Body of pancreas (tissue), 4 donors: Measurements from ENCODE around the gene POLR3E. TPM values are rescaled to one million over a fixed set of nuclear protein-coding genes. Genes with fewer than 3 reads are reported as not detected.

Experiments used
- ATAC-seq: fragments of 150-250 bp; one replicate; pipeline ENCODE4 v1.9.1; 2016
- DNase-seq, 4 donors: peaks; one replicate each; pipeline ENCODE4 v3.0.0-alpha.2; 2019
- H3K27ac ChIP-seq, 4 donors: fragments of 200-600 bp; sonication (generic); 1 replicate in 3 of 4; 2 replicates in 1 of 4; pipeline versions ENCODE4 v1.5.1 to v1.6.1; 2016 to 2019; ENCODE audit warnings: mild to moderate bottlenecking in 1 of 4, mixed read lengths in 1 of 4, moderate library complexity in 1 of 4
- H3K27me3 ChIP-seq, 2 donors: fragments of 200-600 bp; sonication (generic); one replicate each; pipeline ENCODE4 v1.6.0; 2016; ENCODE audit warnings: mild to moderate bottlenecking in 1 of 2
- H3K36me3 ChIP-seq, 2 donors: fragments of 200-600 bp; sonication (generic); replicated peaks in 1 of 2; 2 replicates each; pipeline ENCODE4 v1.5.1; 2016; ENCODE audit warnings: low read depth in 2 of 2; ENCODE audit not compliant: insufficient read depth in 1 of 2
- H3K4me1 ChIP-seq: fragments of 200-600 bp; sonication (generic); one replicate; pipeline ENCODE4 v1.6.0; 2016
- H3K4me3 ChIP-seq, 2 donors: fragments of 200-600 bp; sonication (generic); 1 replicate in 1 of 2; 2 replicates in 1 of 2; pipeline ENCODE4 v1.5.1; 2016 to 2019
- H3K9me3 ChIP-seq, 3 donors: fragments of 200-600 bp; sonication (generic); 1 replicate in 2 of 3; 2 replicates in 1 of 3; pipeline ENCODE4 v1.5.1; 2016
- POLR2A ChIP-seq, 3 donors: fragments of 450-650 bp; IDR thresholded peaks; one replicate each; pipeline ENCODE4 v1.6.1; 2016; ENCODE audit warnings: antibody characterized with exemption in 3 of 3, mild to moderate bottlenecking in 2 of 3
- WGBS, 2 donors: methylation state at CpG; one replicate each; pipeline ENCODE4 v1.1.5; 2017; 5-methylcytosine and 5-hydroxymethylcytosine counted together
- intact Hi-C: fragments of 100-400 bp; cut with DNase I; formaldehyde crosslinking; loops from one replicate; pipeline ENCODE4 v1.15.1; 2023
- total RNA-seq, 2 donors: library from RNA; depleted of rRNA; stranded (reverse); fragments of >200 nt; gene quantifications; one replicate each; pipeline ENCODE4 v1.1.0, GENCODE V29; 2016
- TF ChIP-seq, protein P1 (sequence below), 7 experiments: fragments of 450-650 bp in 4 of 7; fragments of 200-600 bp in 3 of 7; sonication (generic) in 3 of 7; IDR thresholded peaks; one replicate each; pipeline ENCODE4 v1.5.1; 2016 to 2019; ENCODE audit warnings: antibody characterized with exemption in 7 of 7

The POLR3E gene
- total RNA-seq, 2 donors from 2014 or later = 52.1 to 94.9 TPM

DNA sequence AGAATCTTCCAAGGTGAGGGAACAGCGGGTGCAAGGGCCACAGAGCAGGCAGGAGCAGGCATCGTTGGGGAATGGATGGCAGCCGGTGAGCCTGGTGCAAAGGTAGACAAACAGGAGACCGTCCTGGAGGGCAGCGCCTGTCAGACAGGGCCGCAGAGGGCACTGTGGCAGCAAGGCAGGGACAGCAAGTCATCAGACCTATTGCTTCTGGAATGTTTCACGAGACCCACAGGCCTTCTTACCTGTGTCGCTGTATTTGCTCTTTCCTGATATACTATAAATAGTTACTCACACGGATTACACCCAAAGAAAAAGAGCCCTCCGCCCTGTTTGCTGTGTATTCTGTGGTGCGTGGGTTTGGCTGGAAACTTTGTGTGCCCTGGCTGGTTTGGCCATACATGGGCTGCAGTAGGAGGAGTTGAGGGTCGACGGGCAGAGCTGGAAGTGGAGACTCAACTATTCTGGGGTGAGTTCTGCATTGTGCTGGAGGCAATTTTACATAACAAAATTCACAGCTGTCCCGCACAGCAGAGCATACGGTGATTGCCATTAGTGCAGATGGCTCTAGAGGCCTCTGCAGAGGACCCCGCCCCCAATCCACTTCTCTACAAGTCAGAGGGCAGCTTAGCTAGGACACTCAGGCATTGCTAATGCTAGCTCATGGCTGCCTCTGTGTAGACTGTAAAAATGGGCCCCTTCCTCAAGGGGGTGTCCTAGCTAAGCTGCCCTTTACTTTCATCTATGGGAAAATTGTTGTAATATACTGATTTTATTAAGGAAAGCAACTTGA is 18.6 kb upstream of the POLR3E start:
- intact Hi-C loops = no loop called here

DNA sequence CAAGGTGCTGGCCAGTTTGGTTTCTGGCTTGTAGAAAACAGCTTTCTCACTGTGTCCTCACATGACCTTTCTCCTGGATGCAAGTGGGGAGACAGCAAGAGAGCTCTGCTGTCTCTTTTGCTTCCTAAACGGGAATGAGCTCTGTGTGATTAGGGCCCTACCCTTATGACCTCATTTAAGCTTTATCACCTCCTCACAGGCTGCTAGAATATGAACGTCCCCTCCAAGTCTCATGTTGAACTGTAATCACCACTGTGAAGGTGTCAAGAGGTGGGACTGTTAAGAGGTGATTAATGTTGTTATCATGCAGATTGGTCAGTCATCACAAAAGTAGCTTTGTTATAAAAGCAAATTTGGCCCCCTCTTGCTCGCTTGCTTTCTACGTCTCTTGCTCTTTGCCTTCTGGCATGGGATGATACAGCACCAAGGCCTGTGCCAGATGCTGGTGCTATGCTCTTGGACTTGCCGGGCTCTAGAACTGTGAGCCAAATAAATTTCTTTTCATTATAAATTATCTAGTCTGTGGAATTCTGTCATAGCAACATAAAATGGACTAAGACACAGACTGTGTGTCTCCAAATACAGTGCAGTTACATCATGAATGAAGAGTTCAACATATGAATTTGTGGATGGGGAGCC is 14.8 kb upstream of the POLR3E start:
- TF ChIP-seq, protein P1, sequence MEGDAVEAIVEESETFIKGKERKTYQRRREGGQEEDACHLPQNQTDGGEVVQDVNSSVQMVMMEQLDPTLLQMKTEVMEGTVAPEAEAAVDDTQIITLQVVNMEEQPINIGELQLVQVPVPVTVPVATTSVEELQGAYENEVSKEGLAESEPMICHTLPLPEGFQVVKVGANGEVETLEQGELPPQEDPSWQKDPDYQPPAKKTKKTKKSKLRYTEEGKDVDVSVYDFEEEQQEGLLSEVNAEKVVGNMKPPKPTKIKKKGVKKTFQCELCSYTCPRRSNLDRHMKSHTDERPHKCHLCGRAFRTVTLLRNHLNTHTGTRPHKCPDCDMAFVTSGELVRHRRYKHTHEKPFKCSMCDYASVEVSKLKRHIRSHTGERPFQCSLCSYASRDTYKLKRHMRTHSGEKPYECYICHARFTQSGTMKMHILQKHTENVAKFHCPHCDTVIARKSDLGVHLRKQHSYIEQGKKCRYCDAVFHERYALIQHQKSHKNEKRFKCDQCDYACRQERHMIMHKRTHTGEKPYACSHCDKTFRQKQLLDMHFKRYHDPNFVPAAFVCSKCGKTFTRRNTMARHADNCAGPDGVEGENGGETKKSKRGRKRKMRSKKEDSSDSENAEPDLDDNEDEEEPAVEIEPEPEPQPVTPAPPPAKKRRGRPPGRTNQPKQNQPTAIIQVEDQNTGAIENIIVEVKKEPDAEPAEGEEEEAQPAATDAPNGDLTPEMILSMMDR (IDR thresholded peaks at IDR 0.05) = no peak
- no peak for TF ChIP-seq POLR2A (IDR thresholded peaks at IDR 0.05)
- H3K4me1 ChIP-seq = no peaks in the 10 kb centered on the region
- WGBS, 2 donors = 81 to 86% methylated on average over 5 of the region's 5 CpGs
- H3K9me3 ChIP-seq = no peaks in the 10 kb centered on the region
- H3K27ac ChIP-seq = no peak overlapping the region
- ATAC-seq (no peak), DNase-seq (no peak)
- peaks cover 0 to 23% of the 10 kb centered on the region in 2 donors for H3K36me3 ChIP-seq
- intact Hi-C loops = no loop called here
- no peaks in the 10 kb centered on the region for H3K27me3 ChIP-seq
- no peak overlapping the region for H3K4me3 ChIP-seq

More for the DNA sequence above, 18.6 kb upstream of the POLR3E start:
- no peaks in the 10 kb centered on the region for H3K9me3 ChIP-seq
- ATAC-seq (no peak), DNase-seq (no peak)
- TF ChIP-seq, protein P1 (IDR thresholded peaks at IDR 0.05) = no peak
- TF ChIP-seq POLR2A (IDR thresholded peaks at IDR 0.05) = no peak
- no peak overlapping the region for H3K27ac ChIP-seq
- no peaks in the 10 kb centered on the region for H3K27me3 ChIP-seq
- H3K36me3 ChIP-seq = peaks cover 0 to 18% of the 10 kb centered on the region in 2 donors
- H3K4me3 ChIP-seq = no peak overlapping the region
- no peaks in the 10 kb centered on the region for H3K4me1 ChIP-seq
- WGBS, 2 donors = 82 to 84% methylated on average over 16 of the region's 16 CpGs

DNA sequence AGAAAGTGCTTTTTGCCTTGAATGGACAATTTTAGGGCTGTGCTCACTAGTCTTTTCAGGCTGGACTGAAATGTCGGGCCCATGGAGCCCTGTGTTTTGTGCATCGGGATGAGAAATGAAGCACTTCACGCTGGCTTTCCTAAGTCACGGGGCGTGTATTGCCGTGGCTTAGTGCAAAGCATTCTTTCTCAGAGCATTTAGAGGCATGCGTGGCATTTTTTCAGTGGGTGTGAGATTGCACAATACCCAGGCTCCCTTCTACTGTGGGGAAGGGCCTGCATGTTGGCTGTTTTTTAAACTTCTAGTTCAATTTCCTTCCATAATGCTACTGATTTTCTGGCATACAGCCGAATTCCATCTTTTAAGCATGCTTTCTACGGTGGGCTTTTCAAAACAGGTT is 12.6 kb upstream of the POLR3E start:
- ATAC-seq = no peak
- 84 to 91% methylated on average over 9 of the region's 9 CpGs for WGBS, 2 donors

DNA sequence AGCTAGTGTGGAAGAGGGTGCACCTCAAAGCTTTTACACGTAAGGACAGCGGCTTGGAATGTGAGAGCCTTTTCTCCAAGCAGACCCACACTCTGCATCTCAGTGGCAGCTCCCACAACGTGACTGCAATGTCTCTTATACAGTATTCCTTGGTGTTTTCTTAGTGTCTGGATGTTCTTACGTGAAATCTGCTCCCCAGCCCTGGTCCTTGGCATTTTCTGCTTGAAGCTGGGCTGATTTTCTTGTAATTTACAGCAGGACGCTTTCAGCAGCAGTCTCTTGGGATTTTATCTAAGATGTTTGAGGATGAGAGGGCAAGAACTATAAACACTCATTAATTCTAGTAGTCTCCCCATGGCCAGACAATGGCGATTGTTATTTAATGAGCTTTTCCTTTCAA is 12.1 kb upstream of the POLR3E start:
- TF ChIP-seq, protein P1 (IDR thresholded peaks at IDR 0.05) = no peak
- TF ChIP-seq POLR2A (IDR thresholded peaks at IDR 0.05) = no peak
- Histone ChIP-seq H3K4me3 (no peak overlapping the region), H3K4me1 (no peaks in the 10 kb centered on the region), H3K27me3 (no peaks in the 10 kb centered on the region), H3K27ac (no peak overlapping the region), H3K36me3 (peaks cover 0 to 21% of the 10 kb centered on the region in 2 donors), H3K9me3 (no peaks in the 10 kb centered on the region)
- intact Hi-C loops = no loop called here
- no peak for ATAC-seq
- 89 to 94% methylated on average over 6 of the region's 6 CpGs for WGBS, 2 donors
- no peak for DNase-seq

More for the DNA sequence above, 12.6 kb upstream of the POLR3E start:
- DNase-seq = no peak
- H3K9me3 ChIP-seq = no peaks in the 10 kb centered on the region
- no peak overlapping the region for H3K27ac ChIP-seq
- intact Hi-C loops = no loop called here
- no peak for TF ChIP-seq POLR2A (IDR thresholded peaks at IDR 0.05)
- TF ChIP-seq, protein P1 (IDR thresholded peaks at IDR 0.05) = no peak
- peaks cover 0 to 23% of the 10 kb centered on the region in 2 donors for H3K36me3 ChIP-seq
- H3K4me1 ChIP-seq = no peaks in the 10 kb centered on the region
- no peak overlapping the region for H3K4me3 ChIP-seq
- H3K27me3 ChIP-seq = no peaks in the 10 kb centered on the region
